Omental fat pad (tissue), 4 donors: ENCODE measurements around the gene LGI2. TPM values are rescaled to one million over a fixed set of nuclear protein-coding genes. Genes with fewer than 3 reads are reported as not detected.

Experiments used
- ATAC-seq: fragments of 150-250 bp; one replicate; pipeline ENCODE4 v1.9.1; 2016; ENCODE audit warnings: mild to moderate bottlenecking, moderate library complexity; ENCODE audit not compliant: low FRiP score
- DNase-seq: peaks from one replicate; pipeline ENCODE4 v3.0.0-alpha.2; 2019; ENCODE audit warnings: low spot score
- CTCF ChIP-seq, 3 donors: fragments of 450-650 bp; IDR thresholded peaks; one replicate each; pipeline ENCODE4 v1.5.1; 2016 to 2017; ENCODE audit warnings: antibody characterized with exemption in 3 of 3, mild to moderate bottlenecking in 3 of 3, moderate library complexity in 2 of 3
- total RNA-seq, 4 donors: library from RNA; depleted of rRNA; stranded (reverse); fragments of >200 nt; gene quantifications; one replicate each; pipeline ENCODE4 v1.1.0, GENCODE V29; 2016

The LGI2 gene
- total RNA-seq, 4 donors from 2014 or later = 2.8 to 6.4 (median 5.4) TPM

GRCh38 chr4:24988776-24989175, 42.0 kb downstream of the LGI2 start:
- no peak for TF ChIP-seq CTCF (IDR thresholded peaks at IDR 0.05)
- DNase-seq (no peak), ATAC-seq (no peak)

GRCh38 chr4:24984602-24985532, 45.9 kb downstream of the LGI2 start:
- no peak for TF ChIP-seq CTCF (IDR thresholded peaks at IDR 0.05)
- DNase-seq = no peak
- ATAC-seq = no peak

- ATAC-seq (no peak), DNase-seq (no peak)
- no peak for TF ChIP-seq CTCF (IDR thresholded peaks at IDR 0.05)
Observed at GRCh38 chr4:24980740-24981139, 50.0 kb downstream of the LGI2 start.

- peak in 2 of 3 donors; percentile 79 to 88 for TF ChIP-seq CTCF (IDR thresholded peaks at IDR 0.05)
- DNase-seq (no peak), ATAC-seq (peak; percentile 87)
Observed at GRCh38 chr4:24980064-24980690, 50.6 kb downstream of the LGI2 start.

- ATAC-seq = peak; percentile 50
- no peak for DNase-seq
- TF ChIP-seq CTCF (IDR thresholded peaks at IDR 0.05) = no peak
Observed at GRCh38 chr4:24979554-24979953, 51.2 kb downstream of the LGI2 start.

- DNase-seq (no peak), ATAC-seq (peak; percentile 31)
- TF ChIP-seq CTCF (IDR thresholded peaks at IDR 0.05) = no peak
Observed at GRCh38 chr4:24978291-24979075, 52.3 kb downstream of the LGI2 start.
